GM12875 (cell line): ENCODE results near the gene POLE2.

Experiments
- H3K4me3 ChIP-seq: one replicate; pipeline ENCODE4 v1.5.1; 2011; ENCODE audit warnings: low read depth, low read length, control low read depth
- TF ChIP-seq, protein P1 (sequence below): IDR thresholded peaks from 2 replicates; pipeline ENCODE4 v1.5.1; 2011; ENCODE audit warnings: low read depth, mild to moderate bottlenecking, control low read depth, inconsistent platforms, low read length, moderate library complexity, borderline replicate concordance; ENCODE audit not compliant: insufficient read depth

POLE2 gene

DNA sequence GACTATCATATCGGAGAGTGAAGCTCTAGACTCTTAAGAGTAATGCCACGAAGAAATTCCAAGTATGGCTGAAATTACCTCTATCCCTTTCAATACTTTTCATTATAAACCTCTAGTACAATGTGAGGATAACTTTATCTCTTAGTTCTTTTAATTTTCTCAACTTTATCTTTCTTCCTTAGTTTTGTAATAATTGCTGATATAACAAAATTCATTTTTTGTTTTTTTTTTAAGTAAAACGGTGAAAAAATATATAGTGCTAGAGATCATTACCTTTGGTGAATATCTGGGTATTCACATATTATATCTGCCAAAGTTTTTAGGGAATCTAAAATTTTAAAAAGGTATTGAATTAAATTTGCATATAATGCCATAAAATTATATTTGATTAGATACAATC is 33.5 kb downstream of the POLE2 start:
- TF ChIP-seq, protein P1, sequence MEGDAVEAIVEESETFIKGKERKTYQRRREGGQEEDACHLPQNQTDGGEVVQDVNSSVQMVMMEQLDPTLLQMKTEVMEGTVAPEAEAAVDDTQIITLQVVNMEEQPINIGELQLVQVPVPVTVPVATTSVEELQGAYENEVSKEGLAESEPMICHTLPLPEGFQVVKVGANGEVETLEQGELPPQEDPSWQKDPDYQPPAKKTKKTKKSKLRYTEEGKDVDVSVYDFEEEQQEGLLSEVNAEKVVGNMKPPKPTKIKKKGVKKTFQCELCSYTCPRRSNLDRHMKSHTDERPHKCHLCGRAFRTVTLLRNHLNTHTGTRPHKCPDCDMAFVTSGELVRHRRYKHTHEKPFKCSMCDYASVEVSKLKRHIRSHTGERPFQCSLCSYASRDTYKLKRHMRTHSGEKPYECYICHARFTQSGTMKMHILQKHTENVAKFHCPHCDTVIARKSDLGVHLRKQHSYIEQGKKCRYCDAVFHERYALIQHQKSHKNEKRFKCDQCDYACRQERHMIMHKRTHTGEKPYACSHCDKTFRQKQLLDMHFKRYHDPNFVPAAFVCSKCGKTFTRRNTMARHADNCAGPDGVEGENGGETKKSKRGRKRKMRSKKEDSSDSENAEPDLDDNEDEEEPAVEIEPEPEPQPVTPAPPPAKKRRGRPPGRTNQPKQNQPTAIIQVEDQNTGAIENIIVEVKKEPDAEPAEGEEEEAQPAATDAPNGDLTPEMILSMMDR: no peak
- H3K4me3 ChIP-seq: no peak overlapping the region

DNA sequence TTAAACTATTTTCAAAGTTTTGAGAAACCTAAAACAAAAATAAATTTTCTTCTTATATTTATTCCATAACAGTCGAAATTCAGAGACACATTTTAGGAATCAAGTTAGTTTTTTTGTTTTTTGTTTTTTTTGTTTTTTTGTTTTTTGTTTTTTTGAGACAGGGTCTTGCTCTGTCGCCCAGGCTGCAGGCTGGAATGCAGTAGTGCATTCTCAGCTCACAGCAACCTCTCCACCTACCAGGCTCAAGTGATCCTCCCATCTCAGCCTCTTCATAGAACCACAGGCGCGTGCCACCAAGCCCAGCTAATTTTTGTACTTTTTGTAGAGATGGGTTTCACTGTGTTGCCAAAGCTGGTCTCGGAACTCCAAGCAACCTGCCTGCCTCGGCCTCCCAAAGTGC is 34.5 kb downstream of the POLE2 start:
- TF ChIP-seq, protein P1: no peak
- no peak overlapping the region for H3K4me3 ChIP-seq

DNA sequence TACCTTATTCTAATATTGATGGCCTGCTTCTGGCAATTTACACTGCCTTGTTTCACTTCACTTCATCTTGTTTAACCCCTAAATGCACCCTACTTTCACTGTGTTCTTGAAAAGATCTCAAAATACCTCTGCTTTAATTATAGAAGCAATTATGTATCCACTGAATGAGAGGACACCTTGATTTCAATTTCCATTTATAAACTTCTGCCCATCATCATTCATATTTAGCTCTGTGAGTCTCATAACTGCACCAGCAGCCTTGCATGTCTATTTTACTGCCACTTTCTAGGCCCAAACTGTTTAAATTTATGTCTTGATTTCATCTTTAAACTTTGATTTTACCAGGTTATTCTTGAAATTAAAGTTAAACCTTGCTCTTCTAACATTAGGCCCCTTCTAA is 45.9 kb downstream of the POLE2 start:
- H3K4me3 ChIP-seq: no peak overlapping the region
- TF ChIP-seq, protein P1: no peak

DNA sequence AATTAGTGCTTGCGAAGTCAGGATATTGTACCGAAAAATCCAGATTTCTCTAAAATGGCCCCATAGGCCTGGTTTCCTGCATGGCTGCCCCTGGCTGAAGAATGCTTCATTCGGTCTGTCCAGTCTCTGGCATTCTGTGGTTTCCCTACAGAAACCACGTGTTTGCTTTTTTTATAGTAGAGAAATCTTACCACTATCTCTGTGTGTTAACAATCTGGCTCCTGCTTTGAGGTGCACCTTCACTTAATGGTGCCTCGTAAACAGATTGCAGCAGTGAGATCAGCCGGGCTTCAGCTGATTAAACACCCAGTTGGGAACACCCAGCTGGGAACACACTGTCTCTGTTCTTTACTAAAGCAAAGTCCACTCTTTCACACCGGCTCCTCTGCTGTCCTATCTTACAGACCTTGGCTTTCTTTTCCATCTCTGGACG is 46.3 kb downstream of the POLE2 start:
- TF ChIP-seq, protein P1: no peak
- no peak overlapping the region for H3K4me3 ChIP-seq

DNA sequence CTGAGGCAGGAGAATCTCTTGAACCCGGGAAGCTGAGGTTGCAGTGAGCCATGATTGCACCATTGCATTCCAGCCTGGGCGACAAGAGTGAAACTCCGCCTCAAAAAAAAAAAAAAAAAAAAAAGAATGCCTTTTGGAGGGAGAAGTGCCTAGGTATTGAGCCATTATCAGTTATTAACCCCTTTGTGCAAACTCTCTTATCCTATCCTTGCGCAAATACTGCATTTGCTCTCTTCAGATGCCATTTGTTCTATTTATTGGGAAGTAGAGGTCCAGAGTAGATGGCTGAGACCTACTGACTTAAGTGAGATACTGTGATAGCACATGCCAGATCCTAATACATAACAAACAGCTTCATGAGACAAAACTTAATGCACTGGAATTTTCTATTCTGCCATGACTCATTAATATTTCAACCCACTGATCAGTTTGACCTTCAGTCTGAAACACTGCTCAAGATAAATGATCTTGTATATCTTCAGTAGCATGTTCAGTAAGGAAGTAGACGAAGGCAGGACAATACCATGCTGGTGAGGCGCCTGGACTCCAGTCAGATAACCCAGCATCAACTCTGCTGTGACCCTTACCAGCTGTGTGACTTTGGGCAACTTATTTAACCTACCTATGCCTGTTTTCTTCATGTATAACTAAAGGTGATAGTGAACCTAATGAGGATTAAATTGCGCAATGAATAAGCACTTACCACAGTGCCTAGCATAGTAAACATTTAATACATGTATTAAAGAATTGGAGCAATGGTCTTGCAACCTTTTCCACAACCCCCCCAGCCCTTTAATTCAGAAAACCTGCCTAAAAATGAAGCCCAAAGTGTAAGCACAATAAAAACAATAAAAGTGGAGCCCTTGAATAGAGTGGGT is 47.2 kb downstream of the POLE2 start:
- TF ChIP-seq, protein P1: no peak
- H3K4me3 ChIP-seq: no peak overlapping the region

DNA sequence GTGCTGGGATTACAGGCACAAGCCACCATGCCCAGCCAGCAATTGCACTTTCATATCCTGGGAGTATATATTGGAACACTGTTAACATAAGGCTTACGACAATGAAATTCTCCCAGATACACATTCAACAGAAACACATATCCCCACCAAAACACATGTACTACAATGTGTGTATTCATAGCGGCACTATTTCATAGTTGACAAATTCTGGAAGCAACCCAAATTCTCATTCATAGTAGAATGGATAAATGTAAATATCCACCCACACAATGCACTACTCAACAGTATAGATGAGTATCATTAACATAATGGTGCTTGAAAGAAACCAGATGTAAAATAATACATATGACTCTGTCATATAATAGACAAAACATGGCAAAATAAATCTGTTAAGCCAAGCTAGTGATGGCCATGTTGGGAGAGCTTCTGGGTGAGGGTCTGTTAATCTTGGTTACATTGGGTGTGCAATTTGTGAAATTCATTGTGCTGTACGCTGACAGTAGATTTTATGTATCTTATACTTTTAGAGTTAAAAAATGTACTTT is 50.4 kb downstream of the POLE2 start:
- H3K4me3 ChIP-seq: no peak overlapping the region
- TF ChIP-seq, protein P1: no peak

DNA sequence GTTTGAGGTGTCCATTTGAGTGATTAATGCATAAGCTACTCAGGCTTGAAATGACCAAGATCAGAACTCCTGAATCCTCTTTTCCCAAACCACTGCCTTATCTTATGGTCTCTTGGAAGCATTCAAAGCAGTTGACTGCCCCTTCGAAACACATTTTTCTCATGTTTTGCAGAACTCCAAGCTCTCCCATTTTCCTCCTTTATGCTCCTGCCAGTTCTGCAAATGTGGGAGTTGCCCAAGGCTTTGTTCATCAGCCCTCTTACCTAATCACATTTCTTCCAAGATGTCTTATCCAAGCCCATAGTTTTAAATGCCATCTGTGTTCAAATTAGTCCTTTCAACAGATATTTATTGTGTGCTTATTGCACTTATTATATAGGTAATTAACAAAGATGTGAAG is 51.1 kb downstream of the POLE2 start:
- TF ChIP-seq, protein P1: no peak
- no peak overlapping the region for H3K4me3 ChIP-seq
